Ovary (tissue), 3 donors: ENCODE results near the gene RBBP6.

ENCODE experiments used
- CTCF ChIP-seq, 3 donors: fragments of 450-650 bp in 2 of 3; fragments of 200-600 bp in 1 of 3; IDR thresholded peaks; one replicate each; pipeline versions ENCODE4 v1.5.1 to v1.8.0; 2016 to 2022; ENCODE audit warnings: antibody characterized with exemption in 3 of 3, mild to moderate bottlenecking in 1 of 3
- POLR2A ChIP-seq: fragments of 450-650 bp; IDR thresholded peaks from one replicate; pipeline ENCODE4 v1.6.1; 2017; ENCODE audit warnings: antibody characterized with exemption, mild to moderate bottlenecking, moderate library complexity
- donor health status: DM: no; HTN: no; CAD: no.

DNA sequence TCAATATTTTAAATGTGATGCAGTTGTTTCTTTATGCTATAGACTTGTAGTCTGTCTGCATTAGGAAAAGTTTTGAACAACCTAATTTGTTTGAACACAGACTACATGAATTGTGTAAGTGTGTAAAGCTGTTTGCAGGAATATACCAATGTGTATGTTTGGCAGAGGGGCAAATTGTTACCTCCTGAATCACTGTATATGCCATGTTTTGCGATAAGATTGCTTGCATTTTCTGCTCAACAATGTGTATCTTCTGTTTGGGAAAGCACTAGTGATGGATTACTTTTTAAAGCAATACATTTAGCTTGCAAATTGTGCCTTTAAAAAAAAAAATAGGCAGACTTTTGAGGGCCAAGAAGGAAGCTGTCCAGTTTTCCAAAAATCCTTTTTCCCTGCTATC is 14.6 kb downstream of the RBBP6 start:
- TF ChIP-seq CTCF (IDR thresholded peaks at IDR 0.05) (no peak), POLR2A (no peak)
